Activated CD8-positive, alpha-beta T cell treated with anti-CD3 and anti-CD28 coated beads for 36 hours (primary cell): ENCODE data around the gene RAX2. TPM values are rescaled to one million over a fixed set of nuclear protein-coding genes. Genes with fewer than 3 reads are reported as not detected.

Source experiments
- ATAC-seq: fragments of 200-7000 bp; cut with Tn5 transposase; one replicate; pipeline ENCODE4 v1.10.0; 2021; ENCODE audit warnings: mild to moderate bottlenecking, moderate library complexity
- CTCF ChIA-PET: fragments of 350-600 bp; sonication (Branson Sonifier 250); formaldehyde crosslinking; loops from one replicate; lab custom pipeline; 2021; ENCODE audit warnings: antibody characterized with exemption; lab: Charles Lee
- POLR2A ChIA-PET: fragments of 350-600 bp; sonication (Branson Sonifier 250); formaldehyde crosslinking; loops from one replicate; lab custom pipeline; 2021; ENCODE audit warnings: antibody characterized with exemption; lab: Charles Lee
- DNase-seq: peaks from one replicate; pipeline ENCODE4 v3.0.0-alpha.2; 2020
- H3K27ac Mint-ChIP-seq: one replicate; pipeline ENCODE4 v1.8.0; 2021; ENCODE audit warnings: mild to moderate bottlenecking, mixed read lengths
- H3K27me3 Mint-ChIP-seq: one replicate; pipeline ENCODE4 v1.8.0; 2021; ENCODE audit warnings: mixed read lengths
- H3K36me3 Mint-ChIP-seq: one replicate; pipeline ENCODE4 v1.8.0; 2021; ENCODE audit warnings: low read depth, mixed read lengths
- H3K4me1 Mint-ChIP-seq: one replicate; pipeline ENCODE4 v1.8.0; 2021; ENCODE audit warnings: low read depth, mixed read lengths
- H3K4me3 Mint-ChIP-seq: one replicate; pipeline ENCODE4 v1.8.0; 2021; ENCODE audit warnings: mild to moderate bottlenecking, moderate library complexity, mixed read lengths
- H3K9me3 Mint-ChIP-seq: one replicate; pipeline ENCODE4 v1.8.0; 2021; ENCODE audit warnings: mixed read lengths
- CTCF ChIP-seq: fragments of 200-600 bp; IDR thresholded peaks from one replicate; pipeline ENCODE4 v1.8.0; 2022; ENCODE audit warnings: antibody characterized with exemption, mild to moderate bottlenecking
- intact Hi-C: fragments of 100-400 bp; cut with micrococcal nuclease; formaldehyde crosslinking; loops from one replicate; pipeline ENCODE4 v1.10.0; 2022
- total RNA-seq, 2 experiments: library from RNA; stranded (reverse); gene quantifications; one replicate each; pipeline ENCODE4 v1.2.3, GENCODE V29; 2021

The RAX2 gene
- total RNA-seq, 2 experiments from 2014 or later = not detected

GRCh38 chr19:3807131-3807480 lies 35.1 kb upstream of the RAX2 start:
- TF ChIP-seq CTCF = no peak
- POLR2A ChIA-PET = interaction anchor here (1.0 kb wide), 1 partner anchor 10 kb away, joined by 3 read pairs; no protein-coding TSS in a partner anchor
- no peak for ATAC-seq
- Mint-ChIP-seq H3K27me3 (no peaks in the 10 kb centered on the region), H3K27ac (no peak overlapping the region), H3K4me1 (peaks cover 30% of the 10 kb centered on the region), H3K4me3 (no peak overlapping the region), H3K9me3 (no peaks in the 10 kb centered on the region), H3K36me3 (no peaks in the 10 kb centered on the region)
- intact Hi-C loops = no loop called here
- CTCF ChIA-PET = no interaction called here
- DNase-seq = no peak

- POLR2A ChIA-PET = no interaction called here
- Mint-ChIP-seq H3K9me3 (no peaks in the 10 kb centered on the region), H3K4me1 (peaks cover 36% of the 10 kb centered on the region), H3K36me3 (no peaks in the 10 kb centered on the region), H3K27me3 (no peaks in the 10 kb centered on the region), H3K27ac (no peak overlapping the region), H3K4me3 (no peak overlapping the region)
- DNase-seq (no peak), ATAC-seq (no peak)
- intact Hi-C loops = no loop called here
- CTCF ChIA-PET = no interaction called here
- no peak for TF ChIP-seq CTCF
Measured at GRCh38 chr19:3805859-3806258, 33.8 kb upstream of the RAX2 start.

DNA sequence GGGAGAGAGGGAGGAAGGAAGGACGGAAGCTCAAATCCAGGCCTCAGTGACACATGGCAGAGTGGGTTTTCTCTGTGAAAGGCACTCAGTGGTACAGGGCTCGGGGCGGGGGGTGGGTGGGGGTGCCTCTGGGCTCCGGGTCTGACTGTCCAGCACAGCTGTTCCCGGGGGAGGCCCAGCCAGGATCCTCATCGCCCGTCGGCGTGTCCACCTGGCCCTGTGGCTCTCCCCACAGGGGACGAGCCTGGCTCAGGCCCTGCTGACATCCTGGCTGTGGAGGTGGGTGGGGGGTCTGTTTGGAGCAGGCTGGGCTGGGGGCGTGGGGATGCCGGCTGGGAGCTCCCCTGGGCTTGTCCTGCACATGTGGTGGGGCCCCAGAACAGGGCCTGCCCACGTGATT lies 32.4 kb upstream of the RAX2 start:
- ATAC-seq (no peak), DNase-seq (no peak)
- Mint-ChIP-seq H3K9me3 (no peaks in the 10 kb centered on the region), H3K36me3 (no peaks in the 10 kb centered on the region), H3K4me1 (peaks cover 28% of the 10 kb centered on the region), H3K27ac (no peak overlapping the region), H3K27me3 (no peaks in the 10 kb centered on the region), H3K4me3 (no peak overlapping the region)
- no peak for TF ChIP-seq CTCF
- ChIA-PET POLR2A (interaction anchor here (0.7 to 1.2 kb wide), 2 partner anchors 15 to 950 kb away, joined by 3 to 4 read pairs; no protein-coding TSS in a partner anchor), CTCF (no interaction called here)
- intact Hi-C loops = no loop called here

DNA sequence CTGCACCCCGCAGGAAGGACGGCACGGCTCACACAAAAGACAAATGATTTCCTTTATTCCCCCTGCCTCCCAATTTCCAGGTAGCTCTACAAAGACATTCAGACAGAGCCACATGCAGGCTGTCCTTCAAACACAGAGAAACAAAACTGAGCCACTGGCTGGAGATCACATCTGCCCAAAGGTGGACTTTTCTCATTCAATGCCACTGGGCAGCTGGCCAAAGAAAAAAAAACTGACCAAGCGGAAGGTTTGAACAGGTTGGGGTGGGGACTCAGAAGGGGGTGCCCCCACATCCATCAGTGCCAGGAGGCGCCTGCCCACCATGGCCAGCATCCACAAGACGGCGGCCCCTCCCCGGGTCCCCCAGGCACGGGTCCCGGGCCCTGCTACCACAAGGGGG lies 32.0 kb upstream of the RAX2 start:
- Mint-ChIP-seq H3K4me1 (peaks cover 32% of the 10 kb centered on the region), H3K36me3 (no peaks in the 10 kb centered on the region), H3K4me3 (no peak overlapping the region), H3K9me3 (no peaks in the 10 kb centered on the region), H3K27me3 (no peaks in the 10 kb centered on the region), H3K27ac (no peak overlapping the region)
- DNase-seq (no peak), ATAC-seq (no peak)
- TF ChIP-seq CTCF = no peak
- ChIA-PET CTCF (no interaction called here), POLR2A (interaction anchor here (0.7 to 1.2 kb wide), 3 partner anchors 14 to 950 kb away, joined by 3 to 4 read pairs (median 3); no protein-coding TSS in a partner anchor)
- intact Hi-C loops = no loop called here

DNA sequence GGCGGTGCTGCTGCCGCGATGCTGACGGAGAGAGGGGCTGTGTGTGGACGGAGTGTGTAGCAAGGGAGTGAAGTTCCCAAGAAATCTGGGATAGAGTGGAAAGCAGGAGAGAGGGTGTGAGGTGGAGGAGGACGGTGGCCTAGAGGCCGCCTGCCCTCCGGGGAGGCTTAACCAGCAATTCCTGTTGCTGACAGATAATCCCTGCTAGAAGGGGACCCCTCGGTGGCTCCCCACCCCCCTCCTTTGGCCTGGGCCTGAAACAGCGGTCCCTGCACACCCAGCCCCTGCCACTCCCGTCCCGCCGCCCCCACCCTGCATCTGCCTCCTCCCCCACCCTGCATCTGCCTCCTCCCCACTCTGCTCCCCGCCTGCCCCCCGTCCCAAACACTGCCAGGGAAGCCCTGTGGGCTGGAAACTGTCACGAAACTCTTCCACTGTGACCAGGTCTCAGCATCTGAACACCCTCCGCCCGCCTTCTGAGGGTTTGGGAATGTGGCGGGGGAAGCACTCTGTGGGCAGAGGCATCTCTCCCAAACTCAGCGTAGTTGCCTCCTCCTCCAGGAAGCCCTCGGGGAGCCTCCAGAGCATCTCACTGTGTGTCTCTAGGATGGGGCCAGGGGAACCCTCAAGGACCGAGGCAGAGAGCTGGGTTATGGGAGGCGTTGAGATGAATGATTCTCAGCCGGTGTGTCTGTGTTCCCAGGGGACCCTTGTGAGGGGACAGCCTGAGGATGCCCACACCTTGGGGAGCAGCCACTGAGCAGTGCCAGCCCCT lies 31.3 kb upstream of the RAX2 start:
- ATAC-seq = no peak

More for the DNA sequence above, 31.3 kb upstream of the RAX2 start:
- H3K4me1 Mint-ChIP-seq = peaks cover 33% of the 10 kb centered on the region
- no peaks in the 10 kb centered on the region for H3K9me3 Mint-ChIP-seq
- H3K36me3 Mint-ChIP-seq = no peaks in the 10 kb centered on the region
- H3K4me3 Mint-ChIP-seq = no peak overlapping the region
- no peaks in the 10 kb centered on the region for H3K27me3 Mint-ChIP-seq
- H3K27ac Mint-ChIP-seq = no peak overlapping the region
- no peak for DNase-seq
- intact Hi-C loops = no loop called here
- ChIA-PET CTCF (interaction anchor here (1.1 kb wide), 1 partner anchor 18 kb away, joined by 4 read pairs; no protein-coding TSS in a partner anchor), POLR2A (interaction anchor here (0.7 kb wide), 1 partner anchor 892 kb away, joined by 3 read pairs; no protein-coding TSS in a partner anchor)
- TF ChIP-seq CTCF = no peak
